ENCODE measurements around the gene OTOR. TPM values are rescaled to one million over a fixed set of nuclear protein-coding genes. Genes with fewer than 3 reads are reported as not detected.
A peak's percentile ranks its signal among the peaks of the same experiment; 100 is the strongest.

The OTOR gene
- total and polyA plus RNA-seq, 8 donors, result not detected

- H3K27ac ChIP-seq, result no peak overlapping the region
- ATAC-seq (no peak), DNase-seq (no peak), FAIRE-seq (no peak)
- H3K4me3 ChIP-seq, result no peak overlapping the region
- intact Hi-C loops (cut with DNase I), result no loop called here
- H3K36me3 ChIP-seq, result no peaks in the 10 kb centered on the region
- no peaks in the 10 kb centered on the region for H3K27me3 ChIP-seq
- 56 to 61% methylated on average over 2 of the region's 2 CpGs for WGBS, 2 donors
- no peaks in the 10 kb centered on the region for H3K9me3 ChIP-seq
- TF ChIP-seq, protein P1, sequence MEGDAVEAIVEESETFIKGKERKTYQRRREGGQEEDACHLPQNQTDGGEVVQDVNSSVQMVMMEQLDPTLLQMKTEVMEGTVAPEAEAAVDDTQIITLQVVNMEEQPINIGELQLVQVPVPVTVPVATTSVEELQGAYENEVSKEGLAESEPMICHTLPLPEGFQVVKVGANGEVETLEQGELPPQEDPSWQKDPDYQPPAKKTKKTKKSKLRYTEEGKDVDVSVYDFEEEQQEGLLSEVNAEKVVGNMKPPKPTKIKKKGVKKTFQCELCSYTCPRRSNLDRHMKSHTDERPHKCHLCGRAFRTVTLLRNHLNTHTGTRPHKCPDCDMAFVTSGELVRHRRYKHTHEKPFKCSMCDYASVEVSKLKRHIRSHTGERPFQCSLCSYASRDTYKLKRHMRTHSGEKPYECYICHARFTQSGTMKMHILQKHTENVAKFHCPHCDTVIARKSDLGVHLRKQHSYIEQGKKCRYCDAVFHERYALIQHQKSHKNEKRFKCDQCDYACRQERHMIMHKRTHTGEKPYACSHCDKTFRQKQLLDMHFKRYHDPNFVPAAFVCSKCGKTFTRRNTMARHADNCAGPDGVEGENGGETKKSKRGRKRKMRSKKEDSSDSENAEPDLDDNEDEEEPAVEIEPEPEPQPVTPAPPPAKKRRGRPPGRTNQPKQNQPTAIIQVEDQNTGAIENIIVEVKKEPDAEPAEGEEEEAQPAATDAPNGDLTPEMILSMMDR (IDR thresholded peaks at IDR 0.05), result no peak
- H3K4me1 ChIP-seq, result peaks cover 5 to 9% (median 9%) of the 10 kb centered on the region in 3 donors
These were observed 10.5 kb downstream of the OTOR start for GRCh38 chr20:16758454-16759180.

DNA sequence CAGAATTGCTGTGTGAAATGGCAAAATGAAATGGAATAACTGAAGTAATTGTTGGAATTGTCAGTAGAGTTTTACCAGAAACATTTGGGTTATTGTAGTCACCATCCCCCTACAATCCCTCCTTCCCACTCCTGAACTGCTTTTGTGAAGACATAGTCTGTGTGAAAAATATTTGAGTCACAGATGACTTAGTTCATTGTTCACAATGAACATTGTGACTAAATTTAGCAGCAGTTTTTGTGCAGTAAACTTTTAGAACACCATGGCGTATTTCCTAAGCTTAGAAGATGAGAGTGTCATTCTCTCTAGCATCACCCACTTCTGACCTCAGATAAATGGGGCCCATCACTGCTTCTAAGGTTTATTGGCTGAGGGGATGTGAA is 11.0 kb downstream of the OTOR start:
- WGBS, 2 donors, result 78 to 86% methylated on average over 1 of the region's 1 CpG
- DNase-seq (no peak), ATAC-seq (no peak), FAIRE-seq (no peak)
- no peaks in the 10 kb centered on the region for H3K36me3 ChIP-seq
- intact Hi-C loops (cut with DNase I), result no loop called here
- no peak overlapping the region for H3K4me3 ChIP-seq
- H3K9me3 ChIP-seq, result no peaks in the 10 kb centered on the region
- no peak overlapping the region for H3K27ac ChIP-seq
- TF ChIP-seq, protein P1 (IDR thresholded peaks at IDR 0.05), result no peak
- peaks cover 5 to 9% (median 9%) of the 10 kb centered on the region in 3 donors for H3K4me1 ChIP-seq
- no peaks in the 10 kb centered on the region for H3K27me3 ChIP-seq

- peak; percentile 63 to 85 (median 66) for ATAC-seq
These were observed 12.5 kb downstream of the OTOR start for GRCh38 chr20:16760431-16761304.

GRCh38 chr20:16761305-16761829 is 13.2 kb downstream of the OTOR start:
- intact Hi-C loops (cut with DNase I), result loop anchor here in 1 of 3 donors (5.0 kb wide), 1 partner anchor 244 kb away; no protein-coding TSS in a partner anchor
- Histone ChIP-seq H3K36me3 (no peaks in the 10 kb centered on the region), H3K9me3 (no peaks in the 10 kb centered on the region), H3K27me3 (no peaks in the 10 kb centered on the region), H3K27ac (no peak overlapping the region), H3K4me1 (peaks cover 5 to 9% (median 9%) of the 10 kb centered on the region in 3 donors), H3K4me3 (peak overlapping the region in 1 of 4 donors; percentile 22)
- DNase-seq (peak in 3 of 6 donors; percentile 36 to 66 (median 49)), FAIRE-seq (no peak), ATAC-seq (peak; percentile 84 to 95 (median 92))
- WGBS, 2 donors, result 0 to 1% methylated on average over 3 of the region's 3 CpGs
- TF ChIP-seq, protein P1 (IDR thresholded peaks at IDR 0.05), result peak; percentile 39 to 56 (median 52)

More at GRCh38 chr20:16760431-16761304, 12.5 kb downstream of the OTOR start:
- Histone ChIP-seq H3K4me1 (peaks cover 5 to 9% (median 9%) of the 10 kb centered on the region in 3 donors), H3K27me3 (no peaks in the 10 kb centered on the region), H3K27ac (no peak overlapping the region), H3K36me3 (no peaks in the 10 kb centered on the region), H3K9me3 (no peaks in the 10 kb centered on the region), H3K4me3 (peak overlapping the region in 1 of 4 donors; percentile 22)
- DNase-seq, result peak in 2 of 6 donors; percentile 3 to 24
- whole genome bisulfite sequencing, 2 donors, result 18 to 19% methylated on average over 11 of the region's 11 CpGs
- intact Hi-C loops (cut with DNase I), result loop anchor here in 1 of 3 donors (5.0 kb wide), 1 partner anchor 243 kb away; no protein-coding TSS in a partner anchor
- no peak for FAIRE-seq
- TF ChIP-seq, protein P1 (IDR thresholded peaks at IDR 0.05), result no peak
